ENCODE results near the gene ZFPM1. TPM values are rescaled to one million over a fixed set of nuclear protein-coding genes. Genes with fewer than 3 reads are reported as not detected.

Gene ZFPM1
- total RNA-seq, 1 donor from 2014 or later: 5.5 TPM

- no peaks in the 10 kb centered on the region for H3K9me3 ChIP-seq
- DNase-seq (ENCODE audit: low spot score in 2 of 2): no peak
Measured at GRCh38 chr16:88435437-88436355, 17.4 kb upstream of the ZFPM1 start.

GRCh38 chr16:88436796-88437195 is 16.3 kb upstream of the ZFPM1 start:
- H3K27me3 ChIP-seq: no peaks in the 10 kb centered on the region
- no peak for DNase-seq (ENCODE audit: low spot score in 2 of 2)
- no peaks in the 10 kb centered on the region for H3K4me1 ChIP-seq
- H3K9me3 ChIP-seq: no peaks in the 10 kb centered on the region
- TF ChIP-seq CTCF (IDR thresholded peaks at IDR 0.05): no peak
- H3K27ac ChIP-seq: no peak overlapping the region
- H3K4me3 ChIP-seq: no peak overlapping the region
- no peaks in the 10 kb centered on the region for H3K36me3 ChIP-seq
- intact Hi-C loops (cut with DNase I): loop anchor here (1.0 to 10.0 kb wide), 2 partner anchors 243 to 452 kb away; no protein-coding TSS in a partner anchor

More at GRCh38 chr16:88435437-88436355, 17.4 kb upstream of the ZFPM1 start:
- Histone ChIP-seq H3K27me3 (no peaks in the 10 kb centered on the region), H3K36me3 (no peaks in the 10 kb centered on the region), H3K4me1 (no peaks in the 10 kb centered on the region), H3K4me3 (no peak overlapping the region), H3K27ac (no peak overlapping the region)
- TF ChIP-seq CTCF (IDR thresholded peaks at IDR 0.05): no peak
- intact Hi-C loops (cut with DNase I): loop anchor here (10.0 kb wide), 1 partner anchor 451 kb away; no protein-coding TSS in a partner anchor

GRCh38 chr16:88437367-88437964 is 15.6 kb upstream of the ZFPM1 start:
- no peak overlapping the region for H3K27ac ChIP-seq
- peak; percentile 83 to 98 (median 94) for TF ChIP-seq CTCF (IDR thresholded peaks at IDR 0.05)
- no peaks in the 10 kb centered on the region for H3K4me1 ChIP-seq
- no peak overlapping the region for H3K4me3 ChIP-seq
- H3K27me3 ChIP-seq: no peaks in the 10 kb centered on the region
- intact Hi-C loops (cut with DNase I): loop anchor here (1.0 to 10.0 kb wide), 2 partner anchors 244 to 453 kb away; no protein-coding TSS in a partner anchor
- no peaks in the 10 kb centered on the region for H3K9me3 ChIP-seq
- no peaks in the 10 kb centered on the region for H3K36me3 ChIP-seq
- DNase-seq (ENCODE audit: low spot score in 2 of 2): no peak

GRCh38 chr16:88438084-88438870 is 14.8 kb upstream of the ZFPM1 start:
- no peaks in the 10 kb centered on the region for H3K27me3 ChIP-seq
- no peaks in the 10 kb centered on the region for H3K9me3 ChIP-seq
- no peak for DNase-seq (ENCODE audit: low spot score in 2 of 2)
- TF ChIP-seq CTCF (IDR thresholded peaks at IDR 0.05): no peak
- peaks cover 0 to 3% of the 10 kb centered on the region in 2 donors for H3K4me1 ChIP-seq
- intact Hi-C loops (cut with DNase I): loop anchor here (10.0 kb wide), 1 partner anchor 453 kb away; no protein-coding TSS in a partner anchor
- H3K4me3 ChIP-seq: no peak overlapping the region
- no peak overlapping the region for H3K27ac ChIP-seq
- H3K36me3 ChIP-seq: no peaks in the 10 kb centered on the region

GRCh38 chr16:88439016-88439415 is 14.1 kb upstream of the ZFPM1 start:
- Histone ChIP-seq H3K4me3 (no peak overlapping the region), H3K27me3 (no peaks in the 10 kb centered on the region), H3K9me3 (no peaks in the 10 kb centered on the region), H3K4me1 (peaks cover 0 to 3% of the 10 kb centered on the region in 2 donors), H3K36me3 (no peaks in the 10 kb centered on the region), H3K27ac (no peak overlapping the region)
- TF ChIP-seq CTCF (IDR thresholded peaks at IDR 0.05): no peak
- intact Hi-C loops (cut with DNase I): loop anchor here (10.0 kb wide), 1 partner anchor 454 kb away; no protein-coding TSS in a partner anchor
- no peak for DNase-seq (ENCODE audit: low spot score in 2 of 2)

All from ascending aorta (tissue), 2 donors.